RCC 7860 (cell line): Measurements from ENCODE around the gene AGAP1.

Experiments used
- DNase-seq: peaks from one replicate; pipeline ENCODE4 v3.0.0-alpha.2; 2015; ENCODE audit warnings: low spot score
- FAIRE-seq: peaks from 2 replicates; lab custom pipeline; 2012; peaks lifted over from hg19 to GRCh38; lab: Jason Lieb, UNC

Gene AGAP1

GRCh38 chr2:236157815-236158498, 664.1 kb downstream of the AGAP1 start:
- FAIRE-seq: no peak
- DNase-seq: no peak

GRCh38 chr2:236158969-236159777, 665.3 kb downstream of the AGAP1 start:
- FAIRE-seq: no peak
- no peak for DNase-seq

DNA sequence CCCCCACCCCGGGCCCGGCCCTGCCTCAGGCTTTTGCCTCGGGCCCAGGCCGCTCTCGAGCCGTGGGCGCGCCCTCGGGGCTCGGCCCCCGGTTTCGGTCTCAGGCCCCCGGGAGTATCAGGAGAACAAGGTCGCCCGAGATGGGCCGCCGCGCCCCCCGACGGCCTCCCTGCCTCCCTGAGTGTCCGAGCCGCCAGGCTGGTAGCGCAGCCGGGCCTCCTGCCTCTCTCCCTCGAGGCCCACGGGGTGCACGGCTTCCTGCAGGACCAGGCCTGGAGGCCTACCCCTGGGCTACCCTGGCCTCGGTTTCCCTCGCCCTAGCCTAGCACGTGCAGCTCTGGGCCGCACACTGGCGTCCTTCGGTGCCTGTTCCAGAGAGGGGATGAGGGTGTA, 665.9 kb downstream of the AGAP1 start:
- FAIRE-seq (no peak), DNase-seq (no peak)

- DNase-seq (no peak), FAIRE-seq (no peak)
These were observed 666.7 kb downstream of the AGAP1 start for GRCh38 chr2:236160366-236161081.

- DNase-seq (no peak), FAIRE-seq (no peak)
These were observed 667.2 kb downstream of the AGAP1 start for GRCh38 chr2:236161082-236161462.

GRCh38 chr2:236161531-236161930, 667.7 kb downstream of the AGAP1 start:
- DNase-seq: no peak
- no peak for FAIRE-seq

DNA sequence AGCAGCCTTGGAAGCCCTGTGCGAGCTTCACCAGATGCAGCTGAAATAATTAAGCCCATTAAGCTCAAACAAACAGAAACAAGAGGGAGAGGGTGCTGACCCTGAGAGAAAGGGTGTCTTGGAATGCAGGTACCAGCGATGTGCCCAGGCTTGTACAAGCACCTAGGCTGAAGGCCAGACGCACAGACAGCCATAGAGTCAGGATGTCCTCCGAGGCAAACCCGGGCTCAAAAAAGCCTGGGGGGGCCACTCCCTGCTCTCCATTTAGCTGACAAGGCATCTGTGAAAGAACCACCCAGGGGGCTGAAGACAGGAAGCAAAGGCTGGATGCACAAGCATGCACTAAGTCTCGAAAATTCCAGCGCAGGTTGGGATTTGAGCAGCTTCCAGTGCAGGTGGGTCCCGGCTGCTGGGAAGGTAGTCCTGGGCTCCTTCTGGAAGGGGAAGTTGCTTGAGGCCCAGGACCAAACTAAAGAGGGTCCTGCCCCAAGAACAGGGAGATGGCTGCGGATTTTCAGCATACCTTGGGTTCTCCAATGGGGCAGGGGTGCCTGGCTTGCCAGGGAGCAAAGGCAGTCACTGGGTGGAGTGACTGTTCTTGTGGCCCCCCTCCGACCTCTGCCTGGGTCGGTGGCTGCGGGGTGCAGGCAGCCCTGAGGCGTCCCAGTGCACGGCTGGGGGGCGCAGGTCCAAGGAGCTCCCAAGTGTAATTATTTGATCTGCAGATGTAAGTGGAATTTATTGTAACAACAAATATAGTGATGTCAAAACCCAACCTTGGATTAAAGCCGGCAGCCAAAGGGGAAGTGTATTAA, 668.4 kb downstream of the AGAP1 start:
- no peak for FAIRE-seq
- no peak for DNase-seq

DNA sequence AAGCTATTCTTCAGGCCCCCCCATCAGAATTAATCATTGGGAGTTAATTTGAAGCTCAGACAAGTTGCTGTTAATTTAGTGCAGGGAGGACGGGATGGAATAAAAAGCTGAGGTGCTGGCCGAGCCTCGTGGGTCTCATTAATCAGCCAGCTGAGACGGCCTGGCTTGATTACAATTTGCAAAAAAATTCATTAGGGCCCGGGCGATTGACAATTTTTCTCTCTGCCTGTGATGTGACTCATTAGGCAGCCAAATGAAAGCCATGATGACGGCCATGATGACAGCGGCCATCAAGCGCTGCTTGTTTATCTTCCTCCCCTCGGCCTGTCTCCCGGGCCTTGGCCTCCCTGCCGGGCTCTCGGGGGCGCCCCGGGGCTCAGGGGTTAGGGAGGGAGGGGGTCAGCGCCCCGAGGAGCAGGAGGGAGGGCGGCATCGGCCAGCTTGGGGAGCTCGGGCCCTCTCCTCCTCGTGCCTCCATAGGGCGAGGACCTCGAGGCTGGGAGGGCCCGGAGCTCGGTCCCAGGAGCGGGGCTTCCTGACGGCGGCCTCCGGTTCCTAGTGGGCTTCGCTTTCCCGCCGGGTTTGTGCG, 669.1 kb downstream of the AGAP1 start:
- no peak for FAIRE-seq
- no peak for DNase-seq

DNA sequence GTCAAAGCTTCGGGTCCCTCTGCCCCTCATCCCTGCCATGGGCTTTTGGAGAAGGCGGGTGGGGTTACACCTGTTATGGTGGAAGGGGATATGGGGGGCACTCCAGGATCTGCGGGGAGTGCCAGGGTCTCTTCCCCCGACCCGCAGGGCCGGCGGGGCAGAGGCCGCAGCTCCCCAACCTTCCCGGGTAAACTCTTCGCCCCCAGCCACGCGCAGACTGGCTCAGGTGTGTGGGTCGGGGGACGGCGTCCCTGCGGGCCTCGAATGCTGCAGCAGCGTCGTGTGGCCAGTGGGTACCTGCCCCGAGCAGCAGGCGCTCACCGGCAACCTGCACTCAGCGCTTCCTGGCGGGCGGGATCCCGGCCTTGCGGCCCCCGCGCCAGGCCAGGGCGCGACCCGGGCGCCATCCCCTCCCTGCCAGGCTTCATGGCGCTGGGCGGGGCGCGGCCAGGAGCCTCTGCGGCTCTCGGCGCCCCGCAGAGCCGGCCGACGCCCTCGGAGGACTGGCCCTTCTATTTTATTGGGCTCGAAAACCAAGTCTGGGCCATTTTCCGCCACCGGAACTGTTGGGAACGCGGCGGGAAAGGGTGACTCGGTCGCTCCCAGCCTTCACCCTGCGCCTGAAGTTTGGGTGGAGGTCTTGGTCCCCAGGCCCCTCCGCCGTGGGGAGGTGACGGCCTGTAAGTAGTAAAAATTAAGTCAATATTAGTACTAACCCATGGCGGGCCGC, 669.8 kb downstream of the AGAP1 start:
- DNase-seq (no peak), FAIRE-seq (no peak)

DNA sequence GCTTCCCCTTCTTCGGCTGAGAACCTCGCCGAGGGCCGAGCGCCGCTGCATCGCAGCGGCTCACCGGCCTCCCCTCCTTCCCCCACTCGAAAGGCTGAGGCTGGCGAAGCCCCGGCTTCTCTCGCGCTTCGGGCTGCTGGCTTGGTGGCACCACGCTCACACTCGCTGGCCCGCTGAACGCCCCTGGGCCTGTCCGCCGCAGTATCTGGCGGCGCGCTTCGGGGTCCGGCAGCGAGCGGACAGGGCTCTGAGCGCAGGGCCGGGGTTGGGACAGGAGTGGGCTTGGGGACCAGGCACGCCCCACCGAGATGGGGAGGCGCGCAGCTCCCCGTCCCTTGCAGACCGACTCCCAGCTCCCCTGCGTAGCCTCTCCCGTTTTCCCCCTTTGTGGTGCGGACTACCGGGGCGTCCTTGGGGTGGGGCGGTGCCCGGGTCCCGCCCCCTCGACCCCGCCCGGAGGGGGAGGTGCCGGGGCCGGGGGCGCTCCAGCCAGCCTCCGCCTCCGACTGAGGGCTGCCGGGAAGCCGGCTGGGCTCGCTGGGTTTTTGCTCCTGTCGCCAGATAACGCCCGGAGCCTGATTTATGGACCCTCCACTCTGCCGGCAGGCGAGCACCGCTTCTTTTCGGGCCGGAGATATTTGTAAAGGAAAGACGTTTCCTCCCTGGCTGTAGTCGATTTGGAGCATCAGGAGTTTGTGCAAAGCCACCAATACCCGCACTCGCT, 670.5 kb downstream of the AGAP1 start:
- FAIRE-seq (no peak), DNase-seq (no peak)

DNA sequence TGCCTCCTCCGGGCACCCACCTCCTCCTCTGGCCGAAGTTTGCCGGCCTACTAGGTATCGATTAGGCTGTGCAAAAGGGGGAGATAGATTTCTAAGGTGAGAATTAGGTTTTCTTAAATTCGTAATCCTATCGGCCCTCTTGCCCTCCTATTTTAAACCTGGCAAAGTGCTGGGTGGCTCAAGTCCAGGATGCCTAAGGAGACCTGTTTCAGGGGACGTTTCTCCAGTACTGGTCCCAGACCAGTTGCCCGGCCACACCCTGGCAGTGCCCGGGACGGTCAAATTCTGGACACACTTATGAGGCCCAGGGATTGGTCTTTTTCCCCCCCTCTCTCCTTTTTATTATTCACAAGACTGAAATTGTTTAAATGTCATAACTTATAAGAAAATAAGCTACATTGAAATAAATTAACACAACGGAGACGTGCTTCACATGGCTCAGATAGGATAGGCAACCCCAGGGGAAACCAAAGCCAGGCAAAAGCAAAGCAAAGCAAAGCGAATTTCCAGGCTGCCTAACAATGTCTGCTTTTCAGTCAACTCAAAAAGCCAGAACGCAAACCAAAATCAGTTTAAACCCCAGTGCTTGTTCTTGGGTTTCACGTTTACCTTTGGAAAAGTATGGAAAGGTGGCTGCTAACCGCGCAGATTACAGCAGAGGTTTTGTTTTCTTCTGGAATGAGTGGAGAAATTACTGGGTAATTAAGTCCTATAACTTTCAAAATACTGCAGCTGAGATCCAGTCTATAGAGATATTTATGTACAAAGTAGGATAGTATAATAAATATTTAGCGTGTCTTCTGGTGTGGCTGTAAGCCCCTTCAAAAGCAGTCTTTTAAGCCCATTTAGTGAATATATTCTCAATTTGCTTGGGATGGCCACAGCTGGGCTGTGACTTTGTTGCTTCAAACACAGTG, 671.3 kb downstream of the AGAP1 start:
- FAIRE-seq (no peak), DNase-seq (no peak)

GRCh38 chr2:236165842-236166795, 672.3 kb downstream of the AGAP1 start:
- FAIRE-seq (no peak), DNase-seq (no peak)

DNA sequence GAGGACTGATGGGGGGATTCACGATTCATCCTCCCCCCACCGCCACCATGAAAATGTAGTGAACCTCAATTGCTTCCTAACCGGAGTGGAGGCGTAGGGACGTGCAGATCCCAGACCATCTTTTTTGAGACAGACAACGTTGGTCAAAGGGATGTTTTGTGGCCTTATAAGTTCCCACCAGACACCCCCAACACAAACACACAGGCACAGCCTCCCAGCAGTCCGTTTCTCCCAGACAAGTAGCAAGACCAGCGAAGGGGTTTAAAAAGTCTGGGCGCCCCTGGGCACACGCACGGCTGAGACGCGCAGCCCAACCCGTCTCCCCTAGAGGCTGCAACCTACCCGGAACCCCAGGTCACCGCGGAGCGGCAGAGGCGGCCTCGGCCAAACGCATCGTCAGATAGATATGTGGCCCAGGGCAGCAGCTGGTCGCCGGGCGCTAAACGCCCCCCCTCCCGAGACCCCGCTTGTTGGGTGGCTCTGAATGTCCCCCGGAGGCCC, 673.0 kb downstream of the AGAP1 start:
- FAIRE-seq (no peak), DNase-seq (no peak)

DNA sequence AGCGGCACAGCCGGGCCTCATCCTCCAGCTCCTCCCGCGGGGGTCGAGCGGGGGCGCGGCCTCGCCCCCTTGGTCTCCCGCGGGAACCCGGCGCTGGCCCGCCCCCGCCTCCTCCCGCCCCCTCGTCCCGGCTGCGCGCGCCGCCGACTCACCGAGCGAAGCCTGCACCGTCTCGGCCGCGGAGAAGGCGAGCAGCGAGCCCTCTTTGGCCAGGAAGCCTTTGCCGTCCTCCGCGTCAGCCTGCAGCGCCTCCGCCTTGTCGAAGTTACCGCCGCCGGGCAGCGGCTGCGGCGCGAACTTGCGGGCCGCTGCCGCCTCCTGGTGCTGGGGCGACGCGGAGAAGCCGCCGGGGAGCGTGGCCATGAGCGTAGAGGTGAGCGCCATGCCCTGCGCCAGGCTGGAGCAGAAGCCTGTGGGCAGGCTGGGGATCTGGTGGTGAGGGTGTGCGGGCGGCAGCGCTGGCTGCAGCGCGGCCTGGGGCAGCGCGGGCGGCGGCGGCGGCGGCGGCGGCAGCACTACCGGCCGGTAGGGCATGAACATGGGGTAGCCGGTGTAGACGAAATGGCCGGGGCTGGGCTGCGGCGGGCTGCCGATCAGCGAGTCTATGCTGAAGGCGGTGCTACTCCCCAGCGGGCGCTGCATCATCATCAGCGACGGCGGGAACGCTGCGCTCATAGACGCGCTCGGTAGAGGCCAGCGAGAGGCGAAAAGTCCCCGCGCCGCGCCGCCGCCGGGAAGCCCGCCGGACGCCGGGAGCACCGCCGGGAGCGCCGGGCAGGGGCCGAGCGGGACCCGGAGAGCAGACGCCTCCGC, 673.7 kb downstream of the AGAP1 start:
- DNase-seq (peak; percentile 8), FAIRE-seq (no peak)

DNA sequence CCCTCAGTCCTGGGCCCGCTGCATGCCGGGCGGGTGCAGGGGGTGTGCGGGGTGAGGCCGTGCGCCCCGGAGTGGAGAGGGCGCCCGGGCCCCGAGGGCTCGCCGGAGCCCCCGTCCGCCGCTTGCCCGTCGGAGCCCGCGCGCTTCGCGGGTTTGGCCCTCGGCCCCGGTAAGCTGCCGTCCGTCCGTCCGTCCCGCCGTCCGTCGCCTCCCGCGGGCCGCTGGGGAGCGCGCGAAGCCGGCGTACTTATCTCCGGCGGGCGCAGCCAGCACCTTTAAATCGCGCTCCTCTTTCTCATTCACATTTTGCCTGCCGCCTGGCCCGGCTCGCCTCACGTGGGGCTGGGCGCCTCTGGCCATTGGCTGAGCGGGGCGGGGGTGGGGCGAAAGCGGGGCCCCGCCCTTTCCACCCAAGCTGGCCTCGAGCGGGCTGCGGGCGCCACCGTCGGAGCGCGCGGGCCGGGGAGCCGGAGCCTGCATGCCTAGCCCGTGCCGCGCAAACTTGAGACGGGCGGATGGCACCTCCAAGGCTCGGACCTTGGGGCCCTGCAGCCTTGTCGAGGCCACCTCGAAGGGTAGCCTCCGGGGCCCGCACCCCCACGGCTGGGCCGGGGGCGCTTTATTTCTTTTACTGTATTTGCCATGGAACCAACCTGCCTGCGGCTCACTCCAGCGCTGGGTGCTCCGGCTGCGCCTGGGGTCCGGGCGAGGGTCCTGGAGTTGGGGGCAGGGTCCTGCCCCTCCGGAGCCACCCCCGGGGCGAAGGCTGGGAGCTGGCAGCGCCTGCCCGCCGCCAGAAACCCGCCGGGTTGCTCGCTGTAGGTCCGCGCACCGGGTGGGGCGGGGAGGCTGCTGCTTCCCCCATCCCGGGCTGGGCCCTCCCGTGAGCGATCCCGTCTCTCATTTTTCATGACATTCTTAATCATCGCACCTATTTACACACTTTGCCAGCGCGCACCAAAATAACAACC, 674.6 kb downstream of the AGAP1 start, which contains the start of gene GBX2:
Gene GBX2 (minus strand): TSS at position 277 of the 971 bp plus-strand sequence. CDS start 415 bp downstream, outside the sequence.
- peak; percentile 59 for DNase-seq
- FAIRE-seq: no peak
